ENCODE data around the gene SPAG16. TPM values are rescaled to one million over a fixed set of nuclear protein-coding genes. Genes with fewer than 3 reads are reported as not detected.

SPAG16 gene
- total RNA-seq, 4 donors from 2014 or later: 1.1 to 8.8 (median 6.3) TPM

DNA sequence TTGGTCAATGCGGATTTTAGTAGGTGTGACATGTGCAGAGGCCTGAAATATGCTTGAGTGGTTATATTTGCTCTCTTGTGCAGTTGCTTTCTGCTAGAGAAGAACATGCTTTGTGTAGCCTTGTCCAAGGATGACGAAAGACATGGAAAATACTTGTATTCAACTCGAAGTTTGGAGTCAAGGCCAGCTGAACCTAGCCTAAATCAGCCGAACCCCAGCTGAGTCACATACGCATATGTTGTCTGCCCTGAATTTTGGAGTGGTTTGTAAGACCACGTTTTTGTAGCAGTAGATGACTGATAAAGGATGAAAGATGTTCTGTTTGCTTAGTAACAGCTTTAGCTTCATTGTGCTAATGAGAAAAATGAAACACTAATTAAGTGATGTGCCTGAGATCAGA lies 22.5 kb upstream of the SPAG16 start:
- in situ Hi-C loops (cut with MboI; ENCODE audit: low sequenced_read_pairs in 4 of 4): no loop called here
- no peak for TF ChIP-seq POLR2A (IDR thresholded peaks at IDR 0.05)
- TF ChIP-seq, protein P1, sequence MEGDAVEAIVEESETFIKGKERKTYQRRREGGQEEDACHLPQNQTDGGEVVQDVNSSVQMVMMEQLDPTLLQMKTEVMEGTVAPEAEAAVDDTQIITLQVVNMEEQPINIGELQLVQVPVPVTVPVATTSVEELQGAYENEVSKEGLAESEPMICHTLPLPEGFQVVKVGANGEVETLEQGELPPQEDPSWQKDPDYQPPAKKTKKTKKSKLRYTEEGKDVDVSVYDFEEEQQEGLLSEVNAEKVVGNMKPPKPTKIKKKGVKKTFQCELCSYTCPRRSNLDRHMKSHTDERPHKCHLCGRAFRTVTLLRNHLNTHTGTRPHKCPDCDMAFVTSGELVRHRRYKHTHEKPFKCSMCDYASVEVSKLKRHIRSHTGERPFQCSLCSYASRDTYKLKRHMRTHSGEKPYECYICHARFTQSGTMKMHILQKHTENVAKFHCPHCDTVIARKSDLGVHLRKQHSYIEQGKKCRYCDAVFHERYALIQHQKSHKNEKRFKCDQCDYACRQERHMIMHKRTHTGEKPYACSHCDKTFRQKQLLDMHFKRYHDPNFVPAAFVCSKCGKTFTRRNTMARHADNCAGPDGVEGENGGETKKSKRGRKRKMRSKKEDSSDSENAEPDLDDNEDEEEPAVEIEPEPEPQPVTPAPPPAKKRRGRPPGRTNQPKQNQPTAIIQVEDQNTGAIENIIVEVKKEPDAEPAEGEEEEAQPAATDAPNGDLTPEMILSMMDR (IDR thresholded peaks at IDR 0.05 in 4 of 5, conservative IDR thresholded peaks at IDR 0.05 in 1 of 5): no peak

GRCh38 chr2:213265679-213266078 lies 18.6 kb upstream of the SPAG16 start:
- DNase-seq: no peak
- in situ Hi-C loops (cut with MboI; ENCODE audit: low sequenced_read_pairs in 4 of 4): no loop called here
- TF ChIP-seq, protein P1 (IDR thresholded peaks at IDR 0.05 in 4 of 5, conservative IDR thresholded peaks at IDR 0.05 in 1 of 5): no peak
- no peak for TF ChIP-seq POLR2A (IDR thresholded peaks at IDR 0.05)
- no peaks in the 10 kb centered on the region for H3K4me1 ChIP-seq
- H3K36me3 ChIP-seq: no peaks in the 10 kb centered on the region
- intact Hi-C loops (cut with DNase I; ENCODE audit: low total_unique reads): no loop called here
- H3K4me3 ChIP-seq: no peak overlapping the region
- H3K27me3 ChIP-seq: no peaks in the 10 kb centered on the region
- no peak for ATAC-seq
- H3K9me3 ChIP-seq: no peaks in the 10 kb centered on the region
- no peak overlapping the region for H3K27ac ChIP-seq

More for the DNA sequence above, 22.5 kb upstream of the SPAG16 start:
- no peak for DNase-seq
- H3K9me3 ChIP-seq: no peaks in the 10 kb centered on the region
- intact Hi-C loops (cut with DNase I; ENCODE audit: low total_unique reads): no loop called here
- H3K27me3 ChIP-seq: no peaks in the 10 kb centered on the region
- H3K36me3 ChIP-seq: no peaks in the 10 kb centered on the region
- no peak overlapping the region for H3K27ac ChIP-seq
- H3K4me3 ChIP-seq: no peak overlapping the region
- H3K4me1 ChIP-seq: no peaks in the 10 kb centered on the region
- ATAC-seq: no peak

- intact Hi-C loops (cut with DNase I; ENCODE audit: low total_unique reads) (no loop called here), in situ Hi-C loops (cut with MboI; ENCODE audit: low sequenced_read_pairs in 4 of 4) (no loop called here)
- Histone ChIP-seq H3K27me3 (no peaks in the 10 kb centered on the region), H3K9me3 (no peaks in the 10 kb centered on the region), H3K4me1 (no peaks in the 10 kb centered on the region), H3K27ac (no peak overlapping the region), H3K4me3 (no peak overlapping the region), H3K36me3 (no peaks in the 10 kb centered on the region)
- ATAC-seq (no peak), DNase-seq (no peak)
- no peak for TF ChIP-seq POLR2A (IDR thresholded peaks at IDR 0.05)
- TF ChIP-seq, protein P1 (IDR thresholded peaks at IDR 0.05 in 4 of 5, conservative IDR thresholded peaks at IDR 0.05 in 1 of 5): no peak
Observed at GRCh38 chr2:213266421-213266820, 17.8 kb upstream of the SPAG16 start.

DNA sequence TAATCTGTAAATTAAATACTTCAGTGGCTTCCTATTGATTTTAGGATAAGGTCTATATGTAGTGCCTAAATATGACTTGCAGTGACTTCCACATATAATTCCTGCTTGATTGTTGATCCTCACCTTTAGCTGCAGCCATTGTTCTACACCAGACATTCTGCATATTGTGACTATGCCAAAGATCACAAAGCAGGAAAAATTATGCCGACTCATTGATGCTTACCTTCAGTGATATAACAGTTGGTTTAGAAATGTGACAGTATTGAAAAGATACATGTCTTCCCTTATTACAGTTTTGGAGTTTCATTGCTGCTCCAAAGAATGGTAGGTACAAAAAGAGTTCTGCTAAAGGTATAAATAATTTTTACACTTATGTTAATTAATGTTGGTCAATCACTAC lies 12.3 kb upstream of the SPAG16 start:
- ATAC-seq (no peak), DNase-seq (no peak)
- Histone ChIP-seq H3K27ac (no peak overlapping the region), H3K4me1 (no peaks in the 10 kb centered on the region), H3K27me3 (no peaks in the 10 kb centered on the region), H3K4me3 (no peak overlapping the region), H3K9me3 (no peaks in the 10 kb centered on the region), H3K36me3 (no peaks in the 10 kb centered on the region)
- intact Hi-C loops (cut with DNase I; ENCODE audit: low total_unique reads) (no loop called here), in situ Hi-C loops (cut with MboI; ENCODE audit: low sequenced_read_pairs in 4 of 4) (no loop called here)
- TF ChIP-seq POLR2A (IDR thresholded peaks at IDR 0.05): no peak
- TF ChIP-seq, protein P1 (IDR thresholded peaks at IDR 0.05 in 4 of 5, conservative IDR thresholded peaks at IDR 0.05 in 1 of 5): no peak

DNA sequence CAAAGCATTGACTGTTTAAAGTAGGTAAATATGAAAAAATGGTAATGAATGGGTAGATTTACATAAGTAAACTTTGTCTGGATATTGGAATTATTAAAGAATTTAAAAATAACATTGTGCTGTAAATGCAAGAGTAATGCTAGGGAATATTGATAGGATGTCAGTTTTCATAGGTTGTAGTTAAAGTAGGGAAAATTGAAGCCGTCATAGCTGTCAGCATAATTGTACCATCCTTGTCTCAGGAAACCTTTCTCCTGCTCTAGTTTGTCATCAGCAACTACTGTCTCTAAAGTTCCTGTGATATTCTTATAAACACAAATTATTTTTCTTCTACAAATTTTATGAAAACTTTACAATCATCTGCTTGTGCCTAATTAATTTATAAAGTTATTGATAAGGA lies 10.1 kb upstream of the SPAG16 start:
- H3K27ac ChIP-seq: no peak overlapping the region
- TF ChIP-seq POLR2A (IDR thresholded peaks at IDR 0.05): no peak
- TF ChIP-seq, protein P1 (IDR thresholded peaks at IDR 0.05 in 4 of 5, conservative IDR thresholded peaks at IDR 0.05 in 1 of 5): no peak
- ATAC-seq (no peak), DNase-seq (no peak)
- no peaks in the 10 kb centered on the region for H3K4me1 ChIP-seq
- no peaks in the 10 kb centered on the region for H3K36me3 ChIP-seq
- H3K27me3 ChIP-seq: no peaks in the 10 kb centered on the region
- no peaks in the 10 kb centered on the region for H3K9me3 ChIP-seq
- no peak overlapping the region for H3K4me3 ChIP-seq
- in situ Hi-C loops (cut with MboI; ENCODE audit: low sequenced_read_pairs in 4 of 4): no loop called here
- intact Hi-C loops (cut with DNase I; ENCODE audit: low total_unique reads): no loop called here
